ENCODE measurements around the gene DNAJC15. TPM values are rescaled to one million over a fixed set of nuclear protein-coding genes. Genes with fewer than 3 reads are reported as not detected.

The DNAJC15 gene
- 5.1 and 5.7 TPM in 2 replicates for total RNA-seq

GRCh38 chr13:43023289-43023963 is at the start of gene DNAJC15:
Gene DNAJC15 (plus strand): TSS chr13:43023586. CDS start chr13:43023627, 41 bp downstream.

GRCh38 chr13:42991898-42992763 is 31.3 kb upstream of the DNAJC15 start, which contains the start of gene EPSTI1:
Gene EPSTI1 (minus strand): TSS chr13:42992241. CDS start chr13:42992165, 76 bp downstream.

Other genes starting within 250 kb of the DNAJC15 start
- gene FAM216B, start 242.0 kb upstream of the DNAJC15 start, total RNA-seq: not detected in 2 replicates
- gene EPSTI1, start 31.3 kb upstream of the DNAJC15 start, total RNA-seq: 2.4 TPM in 2 replicates